Adipocyte (in vitro differentiated cells): ENCODE measurements around the gene FMN2.
A peak's percentile ranks its signal among the peaks of the same experiment; 100 is the strongest.

Experiments
- DNase-seq: peaks from one replicate; pipeline ENCODE4 v3.0.0-alpha.2; 2015; ENCODE audit warnings: low read depth
- H3K27me3 ChIP-seq: replicated peaks from 2 replicates; pipeline ENCODE4 v1.7.0; 2013; ENCODE audit warnings: mild to moderate bottlenecking, low read length, moderate library complexity; ENCODE audit not compliant: control insufficient read depth, insufficient read depth
- H3K36me3 ChIP-seq: 2 replicates; pipeline ENCODE4 v1.7.0; 2013; ENCODE audit warnings: low read length, mild to moderate bottlenecking, moderate library complexity; ENCODE audit not compliant: control insufficient read depth, insufficient read depth, severe bottlenecking
- H3K4me1 ChIP-seq: 2 replicates; pipeline ENCODE4 v1.7.0; 2013; ENCODE audit warnings: mild to moderate bottlenecking, low read length, moderate library complexity; ENCODE audit not compliant: control insufficient read depth, insufficient read depth
- H3K4me3 ChIP-seq: 2 replicates; pipeline ENCODE4 v1.7.0; 2013; ENCODE audit warnings: mild to moderate bottlenecking, low read length, moderate library complexity
- H3K9ac ChIP-seq: 2 replicates; pipeline ENCODE4 v1.7.0; 2013; ENCODE audit warnings: mild to moderate bottlenecking, low read length, moderate library complexity
- H3K9me3 ChIP-seq: 2 replicates; pipeline ENCODE4 v1.7.0; 2013; ENCODE audit warnings: mild to moderate bottlenecking, low read length, moderate library complexity; ENCODE audit not compliant: control insufficient read depth

Gene FMN2

GRCh38 chr1:240498335-240498734 lies 406.7 kb downstream of the FMN2 start:
- H3K4me1 ChIP-seq = peaks cover 15% of the 10 kb centered on the region
- H3K9ac ChIP-seq = no peak overlapping the region
- H3K36me3 ChIP-seq = no peaks in the 10 kb centered on the region
- H3K27me3 ChIP-seq = no peaks in the 10 kb centered on the region
- H3K4me3 ChIP-seq = no peak overlapping the region
- no peak for DNase-seq
- no peaks in the 10 kb centered on the region for H3K9me3 ChIP-seq

GRCh38 chr1:240499012-240499411 lies 407.3 kb downstream of the FMN2 start:
- no peak overlapping the region for H3K9ac ChIP-seq
- no peaks in the 10 kb centered on the region for H3K9me3 ChIP-seq
- no peak overlapping the region for H3K4me3 ChIP-seq
- H3K27me3 ChIP-seq = no peaks in the 10 kb centered on the region
- H3K4me1 ChIP-seq = peaks cover 15% of the 10 kb centered on the region
- peak; percentile 44 for DNase-seq
- no peaks in the 10 kb centered on the region for H3K36me3 ChIP-seq

DNA sequence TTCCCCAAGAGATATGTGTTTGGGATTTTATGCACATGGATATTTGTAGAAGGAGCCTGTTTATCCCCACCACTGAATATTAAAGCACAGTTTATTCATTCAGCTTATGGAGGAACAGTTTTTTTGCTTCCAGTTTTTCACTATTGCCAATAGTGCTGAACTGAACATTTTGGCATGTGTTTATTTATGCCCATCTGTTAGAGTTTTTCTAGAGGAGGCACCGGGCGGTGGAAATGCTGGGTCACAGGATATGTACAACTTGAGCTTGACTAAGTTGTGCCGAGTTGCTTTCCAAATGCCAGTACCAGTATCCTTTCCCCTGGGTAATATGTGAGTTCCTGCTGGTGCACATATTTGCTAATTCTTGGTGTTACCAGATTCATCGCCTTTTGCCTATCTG lies 409.0 kb downstream of the FMN2 start:
- Histone ChIP-seq H3K4me1 (peaks cover 15% of the 10 kb centered on the region), H3K4me3 (peak overlapping the region; percentile 26), H3K9me3 (no peaks in the 10 kb centered on the region), H3K27me3 (no peaks in the 10 kb centered on the region), H3K9ac (no peak overlapping the region), H3K36me3 (no peaks in the 10 kb centered on the region)
- DNase-seq = no peak

GRCh38 chr1:240501115-240501514 lies 409.4 kb downstream of the FMN2 start:
- Histone ChIP-seq H3K4me1 (peaks cover 15% of the 10 kb centered on the region), H3K36me3 (no peaks in the 10 kb centered on the region), H3K27me3 (no peaks in the 10 kb centered on the region), H3K9ac (no peak overlapping the region), H3K9me3 (no peaks in the 10 kb centered on the region), H3K4me3 (peak overlapping the region; percentile 26)
- DNase-seq = no peak

GRCh38 chr1:240503036-240503435 lies 411.4 kb downstream of the FMN2 start:
- no peak overlapping the region for H3K4me3 ChIP-seq

DNA sequence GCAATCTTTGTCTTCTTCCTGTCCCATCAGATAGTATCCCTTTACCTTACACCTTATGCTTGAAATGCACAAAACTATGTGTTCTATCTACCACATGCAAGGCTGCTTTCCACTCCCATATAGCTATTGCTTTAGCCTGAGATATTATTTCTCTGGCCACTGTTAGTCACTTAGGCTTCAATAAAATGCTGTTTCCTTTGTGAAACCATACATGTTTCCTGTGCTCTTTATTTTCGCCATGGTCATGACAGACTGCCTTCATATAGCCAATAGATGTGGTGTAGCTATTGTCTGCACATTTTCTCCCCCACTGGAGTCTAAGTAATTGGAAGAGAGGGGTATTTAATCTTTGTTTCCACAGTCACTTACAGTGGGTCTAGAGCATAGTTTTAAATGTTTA lies 411.9 kb downstream of the FMN2 start:
- H3K4me3 ChIP-seq = no peak overlapping the region
- H3K9ac ChIP-seq = no peak overlapping the region
- no peaks in the 10 kb centered on the region for H3K36me3 ChIP-seq
- H3K27me3 ChIP-seq = no peaks in the 10 kb centered on the region
- no peak for DNase-seq
- peaks cover 15% of the 10 kb centered on the region for H3K4me1 ChIP-seq
- no peaks in the 10 kb centered on the region for H3K9me3 ChIP-seq

More at GRCh38 chr1:240503036-240503435, 411.4 kb downstream of the FMN2 start:
- no peaks in the 10 kb centered on the region for H3K36me3 ChIP-seq
- H3K4me1 ChIP-seq = peaks cover 15% of the 10 kb centered on the region
- H3K27me3 ChIP-seq = no peaks in the 10 kb centered on the region
- no peak overlapping the region for H3K9ac ChIP-seq
- no peak for DNase-seq
- no peaks in the 10 kb centered on the region for H3K9me3 ChIP-seq

DNA sequence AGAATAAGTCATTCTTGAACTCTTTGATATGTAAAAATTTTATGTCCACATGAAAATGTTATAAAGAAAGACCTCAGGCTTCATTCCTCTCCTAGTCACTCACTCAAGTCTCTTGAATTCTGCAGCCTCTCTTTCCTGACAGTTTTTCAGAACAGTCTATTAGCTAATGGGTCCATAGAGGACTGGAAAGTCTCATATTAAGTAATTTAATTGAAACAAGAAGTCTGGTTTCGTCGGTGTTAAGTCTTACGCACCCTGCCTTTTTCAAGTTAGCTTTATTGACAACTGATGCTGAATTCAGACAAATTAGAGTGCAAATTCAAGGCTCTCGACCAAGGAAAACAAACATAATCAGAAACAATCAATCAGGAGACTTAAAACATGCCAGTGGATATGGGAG lies 414.5 kb downstream of the FMN2 start:
- DNase-seq = no peak
- H3K9ac ChIP-seq = no peak overlapping the region
- peaks cover 1% of the 10 kb centered on the region for H3K4me1 ChIP-seq
- H3K9me3 ChIP-seq = no peaks in the 10 kb centered on the region
- H3K4me3 ChIP-seq = no peak overlapping the region
- H3K27me3 ChIP-seq = no peaks in the 10 kb centered on the region
- no peaks in the 10 kb centered on the region for H3K36me3 ChIP-seq

- peak; percentile 30 for DNase-seq
- H3K9ac ChIP-seq = no peak overlapping the region
These were observed 416.5 kb downstream of the FMN2 start for GRCh38 chr1:240508201-240508600.

GRCh38 chr1:240508950-240509349 lies 417.3 kb downstream of the FMN2 start:
- Histone ChIP-seq H3K27me3 (no peaks in the 10 kb centered on the region), H3K4me3 (no peak overlapping the region), H3K9me3 (no peaks in the 10 kb centered on the region), H3K4me1 (no peaks in the 10 kb centered on the region), H3K9ac (no peak overlapping the region), H3K36me3 (no peaks in the 10 kb centered on the region)
- peak; percentile 75 for DNase-seq

More at GRCh38 chr1:240508201-240508600, 416.5 kb downstream of the FMN2 start:
- Histone ChIP-seq H3K27me3 (no peaks in the 10 kb centered on the region), H3K36me3 (no peaks in the 10 kb centered on the region), H3K4me3 (no peak overlapping the region), H3K9me3 (no peaks in the 10 kb centered on the region), H3K4me1 (no peaks in the 10 kb centered on the region)

- Histone ChIP-seq H3K27me3 (no peaks in the 10 kb centered on the region), H3K4me1 (peaks cover 7% of the 10 kb centered on the region), H3K4me3 (no peak overlapping the region), H3K9ac (no peak overlapping the region), H3K9me3 (no peaks in the 10 kb centered on the region), H3K36me3 (no peaks in the 10 kb centered on the region)
- no peak for DNase-seq
These were observed 420.1 kb downstream of the FMN2 start for GRCh38 chr1:240511789-240512188.

DNA sequence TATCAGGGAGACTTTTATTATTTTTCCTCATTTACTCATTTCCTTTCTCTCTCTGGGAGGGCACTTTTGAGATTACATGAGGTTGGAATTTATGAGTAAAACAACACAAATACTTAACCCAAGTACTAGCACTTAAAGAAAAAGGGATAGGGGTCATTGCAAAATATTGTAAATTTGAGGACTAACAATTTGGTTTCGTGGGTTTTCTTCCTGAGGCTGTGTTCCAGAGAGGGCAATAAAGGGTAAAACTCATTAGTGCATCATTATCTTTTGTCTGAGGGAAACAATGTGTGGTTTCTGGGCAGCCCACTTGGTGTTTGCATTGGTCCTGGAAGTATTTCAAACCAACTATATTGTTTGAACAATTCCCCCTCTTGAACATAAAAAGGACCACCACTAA lies 423.8 kb downstream of the FMN2 start:
- no peak overlapping the region for H3K9ac ChIP-seq
- no peaks in the 10 kb centered on the region for H3K9me3 ChIP-seq
- no peak overlapping the region for H3K4me3 ChIP-seq
- H3K27me3 ChIP-seq = no peaks in the 10 kb centered on the region
- no peaks in the 10 kb centered on the region for H3K36me3 ChIP-seq
- no peak for DNase-seq
- H3K4me1 ChIP-seq = peaks cover 7% of the 10 kb centered on the region

DNA sequence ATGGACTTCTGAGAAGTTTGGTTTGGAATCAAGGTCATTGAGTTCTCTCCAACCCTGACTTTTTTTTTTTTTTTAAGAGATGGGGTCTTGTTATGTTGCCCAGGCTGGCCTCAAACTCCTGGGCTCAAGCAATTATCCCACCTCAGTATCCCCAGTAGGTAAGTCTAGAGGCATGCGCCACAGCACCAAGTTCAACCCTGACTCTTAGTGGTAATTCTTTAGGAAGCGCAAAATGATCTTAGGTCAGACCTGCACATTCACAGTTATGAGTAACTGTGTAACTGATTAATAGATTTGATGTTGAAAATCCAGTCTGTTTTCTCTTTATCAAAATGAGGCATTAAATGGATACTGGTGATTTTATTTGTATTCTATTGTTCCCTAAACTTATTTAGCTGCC lies 424.4 kb downstream of the FMN2 start:
- peaks cover 7% of the 10 kb centered on the region for H3K4me1 ChIP-seq

More for the DNA sequence above, 424.4 kb downstream of the FMN2 start:
- Histone ChIP-seq H3K9me3 (no peaks in the 10 kb centered on the region), H3K36me3 (no peaks in the 10 kb centered on the region), H3K4me3 (no peak overlapping the region), H3K27me3 (no peaks in the 10 kb centered on the region), H3K9ac (no peak overlapping the region)
- no peak for DNase-seq
